ENCODE measurements around the gene GPHB5. TPM values are rescaled to one million over a fixed set of nuclear protein-coding genes. Genes with fewer than 3 reads are reported as not detected.

GPHB5 gene
- total and polyA plus RNA-seq, 4 donors, result not detected

- WGBS, result 88% methylated on average over 5 of the region's 5 CpGs
- DNase-seq (ENCODE audit: low spot score), result no peak
- Histone ChIP-seq H3K27me3 (ENCODE audit: control insufficient read depth in 4 of 4, insufficient read depth in 4 of 4, low read length in 3 of 4) (no peaks in the 10 kb centered on the region), H3K4me1 (ENCODE audit: control insufficient read depth in 4 of 4, insufficient read depth in 4 of 4, low read length in 3 of 4) (no peaks in the 10 kb centered on the region), H3K27ac (ENCODE audit: low read depth in 1 of 2, low read length in 2 of 2) (no peak overlapping the region), H3K9me3 (ENCODE audit: control insufficient read depth in 4 of 4, low read length in 3 of 4) (no peaks in the 10 kb centered on the region), H3K4me3 (ENCODE audit: low read depth in 1 of 3, low read length in 3 of 3) (no peak overlapping the region), H3K9ac (ENCODE audit: low read depth in 1 of 2, low read length in 2 of 2) (no peak overlapping the region), H3K36me3 (ENCODE audit: control insufficient read depth in 4 of 4, insufficient read depth in 3 of 4, low read depth in 1 of 4, low read length in 3 of 4) (no peaks in the 10 kb centered on the region)
- TF ChIP-seq HNF4G (IDR thresholded peaks at IDR 0.05), result no peak
Observed at GRCh38 chr14:63326840-63327239, 8.1 kb upstream of the GPHB5 start.

GRCh38 chr14:63322897-63323573 lies 4.3 kb upstream of the GPHB5 start:
- Histone ChIP-seq H3K36me3 (ENCODE audit: control insufficient read depth in 4 of 4, insufficient read depth in 3 of 4, low read depth in 1 of 4, low read length in 3 of 4) (no peaks in the 10 kb centered on the region), H3K27me3 (ENCODE audit: control insufficient read depth in 4 of 4, insufficient read depth in 4 of 4, low read length in 3 of 4) (peaks cover 0 to 2% (median 0%) of the 10 kb centered on the region in 4 donors), H3K9ac (ENCODE audit: low read depth in 1 of 2, low read length in 2 of 2) (no peak overlapping the region), H3K4me1 (ENCODE audit: control insufficient read depth in 4 of 4, insufficient read depth in 4 of 4, low read length in 3 of 4) (no peaks in the 10 kb centered on the region), H3K27ac (ENCODE audit: low read depth in 1 of 2, low read length in 2 of 2) (no peak overlapping the region), H3K4me3 (ENCODE audit: low read depth in 1 of 3, low read length in 3 of 3) (no peak overlapping the region), H3K9me3 (ENCODE audit: control insufficient read depth in 4 of 4, low read length in 3 of 4) (no peaks in the 10 kb centered on the region)
- 58% methylated on average over 9 of the region's 9 CpGs for WGBS
- no peak for TF ChIP-seq ZBTB33 (IDR thresholded peaks at IDR 0.05)
- TF ChIP-seq SP1 (IDR thresholded peaks at IDR 0.05), result no peak
- no peak for TF ChIP-seq RAD21 (IDR thresholded peaks at IDR 0.05)
- no peak for TF ChIP-seq FOXA1 (IDR thresholded peaks at IDR 0.05)
- TF ChIP-seq RXRA (IDR thresholded peaks at IDR 0.05), result no peak
- no peak for TF ChIP-seq JUND (IDR thresholded peaks at IDR 0.05)
- TF ChIP-seq FOXA2 (IDR thresholded peaks at IDR 0.05), result no peak
- no peak for TF ChIP-seq NR2F2 (IDR thresholded peaks at IDR 0.05)
- TF ChIP-seq REST (IDR thresholded peaks at IDR 0.05), result no peak
- no peak for TF ChIP-seq GABPA (IDR thresholded peaks at IDR 0.05 in 1 of 2, conservative IDR thresholded peaks at IDR 0.05 in 1 of 2)
- TF ChIP-seq HNF4A (conservative IDR thresholded peaks at IDR 0.05), result no peak
- no peak for TF ChIP-seq EGR1 (IDR thresholded peaks at IDR 0.05; ENCODE audit: low read depth in 2 of 2)
- TF ChIP-seq HNF4G (IDR thresholded peaks at IDR 0.05), result no peak
- no peak for TF ChIP-seq MAX (IDR thresholded peaks at IDR 0.05)
- TF ChIP-seq TAF1 (conservative IDR thresholded peaks at IDR 0.05), result no peak
- TF ChIP-seq CTCF (IDR thresholded peaks at IDR 0.05; ENCODE audit: low read depth, low read length, missing input control), result no peak
- no peak for TF ChIP-seq ATF3 (IDR thresholded peaks at IDR 0.05)
- DNase-seq (ENCODE audit: low spot score), result no peak
